GM19328 (cell line): ENCODE data around the gene PRKAR2B.
A peak's percentile ranks its signal among the peaks of the same experiment; 100 is the strongest.

Experiments
- ATAC-seq: cut with Tn5 transposase; IDR thresholded peaks from one replicate; pipeline ENCODE4 v1.9.1; 2021; ENCODE audit warnings: mild to moderate bottlenecking, moderate library complexity; ENCODE audit not compliant: unreplicated experiment

PRKAR2B gene

DNA sequence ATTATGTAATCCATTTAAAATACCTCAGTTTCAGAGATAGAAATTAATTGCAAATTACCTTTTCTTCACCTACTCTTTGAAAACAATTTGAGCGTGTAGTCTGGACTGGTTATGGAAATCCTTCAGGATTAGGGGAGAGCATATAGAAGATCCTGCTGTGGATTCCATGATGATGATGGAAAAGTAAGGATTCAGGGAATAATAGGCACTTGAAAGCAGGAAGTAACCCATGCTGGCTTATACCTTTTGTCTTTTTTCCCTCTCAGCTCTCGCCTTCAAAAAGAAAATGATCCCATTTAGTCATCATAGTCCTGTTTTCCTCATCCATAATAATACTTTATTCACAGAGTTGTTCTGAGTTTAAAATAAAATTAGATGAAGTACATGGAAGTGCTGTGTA, 128.7 kb downstream of the PRKAR2B start:
- ATAC-seq = no peak

GRCh38 chr7:107173691-107174406, 129.3 kb downstream of the PRKAR2B start:
- ATAC-seq = peak; percentile 47

- ATAC-seq = no peak
These were observed 135.0 kb downstream of the PRKAR2B start for GRCh38 chr7:107179326-107180164.

DNA sequence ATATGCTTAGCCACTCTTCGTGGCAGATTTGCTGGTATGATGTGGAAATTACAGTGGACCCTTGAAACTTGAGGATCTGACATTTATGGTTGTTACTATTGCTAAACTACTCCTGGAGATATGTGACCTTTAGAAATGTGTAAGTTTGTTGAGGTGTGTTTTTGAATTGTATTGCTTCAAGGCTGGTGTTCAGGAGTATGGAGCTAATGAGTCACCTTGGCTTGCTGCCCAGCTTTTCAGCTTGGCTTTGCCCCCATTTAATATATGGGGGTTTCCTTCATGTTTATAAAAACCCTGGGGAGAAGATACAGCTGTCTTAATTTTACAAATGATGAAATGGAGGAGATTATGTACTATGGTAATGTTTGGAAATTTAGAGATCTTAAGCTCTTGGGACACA, 135.9 kb downstream of the PRKAR2B start:
- ATAC-seq = no peak

DNA sequence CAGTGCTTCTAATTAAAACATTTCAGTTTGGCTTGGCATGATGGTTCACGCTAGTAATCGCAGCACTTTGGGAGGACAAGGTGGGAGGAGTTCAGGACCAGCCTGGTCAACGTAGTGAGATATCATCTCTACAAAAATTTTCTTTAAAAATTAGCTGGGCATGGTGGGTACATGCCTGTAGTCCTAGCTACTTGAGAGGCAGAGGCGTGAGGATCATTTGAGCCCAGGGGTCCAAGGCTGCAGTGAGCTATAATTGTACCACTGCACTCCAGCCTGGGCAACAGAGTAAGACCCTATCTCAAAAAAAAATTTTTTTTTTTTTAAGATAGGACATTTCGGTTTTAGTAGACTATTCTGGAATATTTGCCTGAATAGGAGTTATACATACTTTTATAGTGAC, 136.7 kb downstream of the PRKAR2B start:
- ATAC-seq = no peak

GRCh38 chr7:107185716-107186115, 141.2 kb downstream of the PRKAR2B start:
- ATAC-seq = no peak

DNA sequence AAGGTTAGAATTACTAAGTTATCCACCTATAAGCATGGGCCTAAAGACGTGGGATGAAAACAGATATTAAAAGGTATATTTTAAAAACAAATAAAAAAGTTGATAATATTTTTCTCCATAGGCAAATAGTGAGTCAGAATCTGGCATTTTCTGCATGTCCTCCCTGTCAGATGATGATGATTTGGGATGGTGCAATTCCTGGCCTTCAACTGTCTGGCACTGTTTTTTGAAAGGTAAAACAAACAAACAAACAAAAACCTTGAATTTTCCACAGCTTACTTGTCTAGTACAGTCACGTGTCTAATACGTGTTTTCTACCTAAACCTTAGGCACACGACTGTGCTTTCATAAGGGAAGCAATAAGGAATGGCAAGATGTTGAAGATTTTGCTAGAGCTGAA, 141.7 kb downstream of the PRKAR2B start:
- ATAC-seq = no peak

GRCh38 chr7:107187774-107188173, 143.3 kb downstream of the PRKAR2B start:
- ATAC-seq = no peak

DNA sequence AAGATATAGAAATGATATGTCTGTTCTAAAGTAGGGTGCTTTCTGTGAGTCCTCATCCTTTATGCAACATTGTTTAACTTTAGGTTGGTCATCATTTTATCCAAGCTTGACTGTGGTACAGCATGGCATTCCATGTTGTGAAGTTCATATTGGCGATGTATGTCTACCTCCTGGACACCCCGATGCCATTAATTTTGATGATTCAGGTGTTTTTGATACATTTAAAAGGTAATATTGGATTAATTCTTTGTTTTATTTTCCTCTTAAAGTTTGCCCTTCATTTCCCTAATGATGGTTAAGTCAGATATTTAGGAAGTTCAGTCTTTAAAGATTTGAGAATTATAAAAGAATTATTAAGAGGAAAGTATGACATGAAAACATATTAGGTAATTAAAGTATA, 145.6 kb downstream of the PRKAR2B start:
- ATAC-seq = no peak

- no peak for ATAC-seq
These were observed 149.5 kb downstream of the PRKAR2B start for GRCh38 chr7:107194052-107194451.

GRCh38 chr7:107196834-107197610, 152.5 kb downstream of the PRKAR2B start:
- no peak for ATAC-seq

DNA sequence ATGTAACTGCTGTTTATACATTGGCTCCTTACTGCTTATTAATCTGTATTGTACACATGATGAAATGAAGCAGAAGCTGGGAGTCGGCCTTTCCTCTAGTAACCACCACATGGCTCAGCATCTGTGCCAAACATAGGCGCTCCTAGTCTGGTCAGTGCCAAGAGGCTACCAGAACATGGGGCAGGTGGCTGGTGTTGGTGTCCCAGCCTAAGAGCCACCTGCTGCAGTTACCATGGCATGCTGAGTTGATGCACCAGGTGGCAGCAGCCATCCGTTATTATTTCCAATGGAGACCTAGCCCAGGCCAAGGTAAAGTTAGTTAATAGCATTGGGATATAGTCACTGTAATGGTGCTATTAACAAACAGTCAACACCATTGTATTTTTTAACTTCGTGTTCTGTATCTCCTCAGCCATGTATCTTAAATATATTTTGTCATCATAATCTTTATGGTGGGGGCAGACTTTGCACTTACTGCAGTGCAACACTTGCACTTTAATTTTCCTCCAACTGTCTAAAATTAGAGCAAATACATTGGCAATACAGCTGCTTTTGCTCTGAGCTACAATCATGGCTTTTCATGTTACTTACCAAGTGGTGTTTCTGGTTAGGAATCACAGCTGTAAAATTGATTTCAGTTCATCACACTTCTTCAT, 157.4 kb downstream of the PRKAR2B start:
- ATAC-seq = no peak

DNA sequence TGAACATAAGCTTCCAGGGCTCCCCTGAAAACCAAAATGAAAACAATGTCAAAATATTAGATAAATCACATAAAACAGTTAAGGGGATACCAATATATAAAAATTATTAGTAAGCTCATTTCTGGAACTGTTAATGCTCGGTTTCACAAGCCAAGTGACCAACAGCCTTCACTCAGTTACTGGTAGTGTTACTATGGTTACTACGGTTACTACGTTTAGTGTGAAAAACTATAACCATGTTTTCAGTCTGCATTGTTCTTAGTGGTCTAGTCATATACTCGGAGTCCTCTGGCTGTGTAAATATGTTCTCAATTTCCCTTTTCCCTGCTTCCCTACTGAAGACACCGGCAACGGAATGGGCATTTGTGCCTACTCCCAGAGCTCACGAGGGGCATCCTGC, 159.1 kb downstream of the PRKAR2B start:
- no peak for ATAC-seq

- no peak for ATAC-seq
These were observed 161.6 kb downstream of the PRKAR2B start for GRCh38 chr7:107206136-107206535.

GRCh38 chr7:107206706-107207105, 162.2 kb downstream of the PRKAR2B start:
- no peak for ATAC-seq

DNA sequence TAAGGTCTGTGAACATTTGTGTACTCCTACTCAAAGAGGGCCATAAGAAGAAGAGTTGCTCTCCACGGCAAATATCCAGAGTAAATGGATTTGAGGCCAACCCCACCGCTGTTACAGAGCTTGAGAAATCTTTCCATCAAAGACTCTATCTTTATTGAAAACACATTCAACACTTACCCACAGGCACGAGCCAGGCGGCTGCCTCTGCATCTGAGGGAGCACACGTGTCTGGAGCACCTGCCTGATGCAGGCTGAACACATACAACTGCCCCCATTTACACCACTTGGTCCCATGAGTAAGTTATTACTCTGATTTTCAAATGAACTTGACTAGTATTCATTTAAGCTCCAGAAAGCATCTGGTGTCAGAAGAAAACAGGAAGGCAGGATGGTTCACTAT, 163.0 kb downstream of the PRKAR2B start:
- ATAC-seq = no peak

DNA sequence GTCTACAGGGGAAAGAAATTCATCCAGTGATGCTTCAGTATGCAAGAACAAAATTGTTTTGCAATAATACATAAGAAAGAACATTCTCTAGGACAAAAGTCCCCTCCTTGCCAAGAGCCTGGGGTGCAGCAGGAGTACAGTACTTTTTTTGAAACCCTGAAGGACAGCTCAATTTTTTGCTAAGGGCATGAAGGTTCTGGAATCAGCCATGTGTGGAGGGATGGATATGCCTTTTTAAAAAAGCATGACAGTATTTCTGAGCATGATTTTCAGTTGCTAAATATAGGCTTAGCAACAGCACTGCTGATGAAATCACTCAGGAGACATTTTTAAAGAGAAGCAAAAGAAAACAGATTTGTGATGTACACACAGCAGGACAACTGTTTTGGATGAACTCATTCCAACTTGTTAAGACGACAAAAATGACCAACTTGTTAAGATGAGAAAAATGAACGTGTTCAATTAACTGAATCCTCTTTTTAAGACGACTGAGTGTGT, 163.6 kb downstream of the PRKAR2B start:
- no peak for ATAC-seq

DNA sequence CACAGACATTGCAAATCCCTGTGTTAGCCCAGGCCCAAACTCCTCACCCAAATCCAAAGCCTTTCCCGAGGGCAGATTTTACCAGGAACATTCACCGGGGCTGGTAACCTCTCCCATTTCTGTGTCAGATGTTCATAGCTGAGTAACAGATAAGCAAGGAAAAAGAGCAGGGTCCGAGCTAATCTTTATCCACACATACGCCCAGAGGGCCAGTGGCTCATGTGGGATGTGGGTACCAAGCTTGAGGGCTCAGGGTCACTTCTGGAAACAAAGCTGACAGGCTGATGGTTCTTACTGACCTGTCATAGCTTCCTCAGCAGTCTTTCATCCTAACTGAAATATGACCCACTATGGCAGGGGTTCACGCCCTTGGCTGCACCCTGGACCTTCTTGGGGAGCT, 164.1 kb downstream of the PRKAR2B start:
- no peak for ATAC-seq

GRCh38 chr7:107209565-107209964, 165.1 kb downstream of the PRKAR2B start:
- ATAC-seq = no peak

GRCh38 chr7:107210400-107210799, 165.9 kb downstream of the PRKAR2B start:
- no peak for ATAC-seq
